NOMO-1 treated with DMSO at 0.1 percent for 48 hours (cell line): Measurements from ENCODE around the gene PTGR1.
"Not testable (repeated sequence)": the region's sequence is repeated elsewhere in the genome, so short reads cannot be mapped to it uniquely, and the experiment has no call there.

Experiments
- DNase-seq: peaks from one replicate; lab custom pipeline; 2025; ENCODE audit not compliant: unreplicated experiment; lab: John Stamatoyannopoulos, UW

Gene PTGR1

DNA sequence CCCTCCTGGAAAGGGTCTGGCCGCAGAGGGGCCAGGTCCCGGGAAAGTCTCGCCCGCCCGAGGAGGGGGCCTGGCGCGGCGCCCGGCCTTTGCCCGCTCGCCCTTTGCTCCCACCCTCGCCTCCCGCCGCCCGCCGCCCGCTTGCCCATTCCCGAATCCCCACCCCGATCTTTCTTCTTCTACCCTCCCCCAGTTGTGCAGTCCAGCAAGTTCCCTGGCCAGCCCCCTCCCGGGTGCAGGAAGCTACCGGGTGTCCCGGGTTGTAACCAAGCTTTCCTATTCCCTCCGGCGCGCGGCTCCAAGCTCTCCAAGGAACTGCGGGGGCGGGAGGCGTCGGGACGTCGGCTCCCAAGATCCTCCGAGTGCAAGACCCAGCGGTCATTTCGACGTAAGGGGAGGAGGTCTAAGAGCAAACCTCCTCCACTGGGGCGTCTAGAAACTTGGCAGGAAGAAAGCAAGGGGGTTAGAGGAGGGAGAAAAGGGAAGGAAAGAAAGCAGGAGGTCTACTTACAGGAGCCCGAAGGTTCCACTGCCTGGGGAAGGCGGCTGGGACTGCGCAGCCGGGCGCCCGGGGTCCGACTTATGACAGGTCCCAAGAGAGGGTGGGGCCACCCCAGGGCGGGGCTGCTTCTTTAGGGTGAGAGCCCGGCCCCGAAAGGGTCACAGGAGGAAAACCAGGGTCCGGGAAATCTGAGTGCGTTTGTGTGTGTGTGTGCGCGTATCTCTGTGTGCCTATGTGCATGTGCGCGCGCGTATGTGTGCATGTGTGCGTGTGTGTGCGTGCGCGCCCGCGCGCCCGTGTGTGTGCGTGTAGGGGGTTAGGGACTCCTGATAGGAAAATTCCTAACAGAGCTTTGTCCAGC lies at the start of gene PTGR1:
TSS of gene PTGR1 (minus strand) at position 556 of the 863 bp plus-strand sequence. CDS start 2,225 bp downstream, outside the sequence.
- DNase-seq = peak; percentile 42

DNA sequence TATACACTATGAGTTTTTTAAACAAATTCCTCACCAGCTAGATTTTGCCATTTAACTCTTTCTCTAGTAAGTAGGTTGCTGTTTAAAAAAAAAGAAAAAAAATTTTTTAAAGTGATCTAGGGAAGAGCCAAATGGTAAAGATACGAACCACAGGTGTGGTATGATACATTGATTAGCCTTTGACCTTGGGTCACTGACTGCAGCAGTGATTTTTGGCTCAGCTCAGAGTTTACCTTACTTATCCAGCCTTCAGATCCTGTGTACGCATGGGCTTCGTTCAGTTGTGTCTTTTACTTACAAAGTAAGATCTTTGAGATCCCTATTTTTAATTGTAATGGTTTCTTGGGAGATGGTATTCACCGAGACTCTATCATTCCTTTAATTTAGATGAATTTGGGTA lies 49.6 kb upstream of the PTGR1 start:
- no peak for DNase-seq

DNA sequence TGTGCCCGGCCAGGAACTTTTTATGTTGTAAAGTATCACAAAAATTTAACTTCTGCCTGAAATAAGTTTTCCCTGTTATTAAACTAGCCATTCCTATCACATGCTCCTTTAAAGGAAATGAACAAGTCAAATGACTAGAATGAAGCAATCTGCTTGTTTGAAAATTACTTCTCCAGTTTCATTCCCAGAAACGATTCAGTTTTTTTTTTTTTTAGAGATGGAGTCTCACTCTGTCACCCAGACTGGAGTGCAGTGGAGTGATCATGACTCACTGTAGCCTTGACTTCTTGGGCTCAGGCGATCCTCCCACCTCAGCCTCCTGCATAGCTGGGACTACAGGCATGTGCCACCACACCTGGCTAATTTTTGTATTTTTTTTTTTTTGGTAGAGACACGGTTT lies 48.6 kb upstream of the PTGR1 start:
- DNase-seq = no peak

GRCh38 chr9:111646417-111646816 lies 47.0 kb upstream of the PTGR1 start:
- DNase-seq = no peak

- DNase-seq = no peak
Observed at GRCh38 chr9:111645806-111646205, 46.4 kb upstream of the PTGR1 start.

GRCh38 chr9:111644195-111644772 lies 44.8 kb upstream of the PTGR1 start:
- no peak for DNase-seq

GRCh38 chr9:111637421-111637950 lies 38.0 kb upstream of the PTGR1 start:
- DNase-seq = no peak

GRCh38 chr9:111634860-111635259 lies 35.4 kb upstream of the PTGR1 start:
- DNase-seq = no peak

DNA sequence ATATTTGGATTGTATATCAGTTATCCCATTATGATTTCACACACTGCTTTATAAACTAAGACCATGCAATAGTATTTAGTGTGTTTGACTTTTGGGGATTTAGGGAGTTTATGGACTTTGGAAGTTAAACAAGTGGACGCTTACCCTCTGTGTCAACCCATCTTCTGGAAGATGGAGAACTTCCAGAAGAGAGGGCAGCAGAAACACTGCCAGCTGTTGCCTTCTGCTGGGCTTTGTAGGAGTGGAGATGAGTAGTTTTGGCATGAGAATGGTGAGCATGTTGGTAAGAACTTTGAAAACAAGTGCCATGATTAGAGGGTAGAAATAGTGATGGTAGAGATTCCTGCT lies 33.9 kb upstream of the PTGR1 start:
- no peak for DNase-seq

DNA sequence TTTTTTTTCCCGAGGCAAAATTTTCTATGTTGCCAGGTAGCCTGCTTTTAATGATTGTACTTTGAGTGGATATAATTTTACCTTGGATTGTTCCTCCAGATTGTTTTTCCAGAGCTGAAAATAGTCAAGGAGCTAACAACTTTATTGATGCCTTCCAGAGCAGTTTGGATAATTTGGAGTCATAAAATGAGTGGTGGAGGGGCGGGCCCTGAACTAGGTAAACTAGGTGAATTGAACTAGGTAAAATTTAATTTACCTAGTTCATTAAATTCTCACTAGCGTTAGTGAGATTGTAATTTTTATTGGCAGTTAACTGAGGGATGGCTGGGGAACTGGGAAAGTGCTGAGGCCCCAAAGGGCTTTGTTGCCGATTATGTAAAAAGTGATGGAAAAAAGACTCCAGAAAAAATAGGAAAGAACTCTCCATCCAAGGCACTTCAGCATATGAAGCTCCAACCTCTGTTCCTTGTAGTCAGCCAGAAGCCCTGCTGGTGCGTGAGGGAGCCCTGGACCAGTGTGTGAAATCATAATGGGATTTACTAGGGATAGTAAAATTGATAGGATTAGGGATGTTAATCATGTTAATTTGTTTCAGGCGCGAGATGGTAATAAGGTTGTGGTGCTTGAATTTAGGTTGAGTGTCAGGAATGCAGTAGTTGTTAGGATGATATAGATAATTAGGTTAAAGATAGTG lies 33.4 kb upstream of the PTGR1 start:
- no peak for DNase-seq

- DNase-seq = peak; percentile 55
Observed at GRCh38 chr9:111632060-111632459, 32.6 kb upstream of the PTGR1 start.

GRCh38 chr9:111631214-111631971 lies 31.9 kb upstream of the PTGR1 start, which contains the start of gene DNAJC25:
DNAJC25 (plus strand) TSS chr9:111631334; CDS start chr9:111631408, 74 bp downstream.
- DNase-seq = peak; percentile 97

DNA sequence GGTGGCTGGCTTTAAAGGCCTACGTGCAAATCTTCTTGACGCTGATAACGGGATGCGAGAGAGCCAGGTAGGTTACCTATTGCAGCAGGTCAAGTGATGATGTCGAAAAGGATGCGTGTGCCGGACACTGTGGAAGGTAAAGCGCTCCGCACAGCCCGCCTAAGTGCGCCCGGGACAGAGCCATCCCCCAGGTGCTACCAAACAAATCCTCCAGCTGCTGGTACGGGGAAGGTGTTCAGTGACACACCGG lies 31.4 kb upstream of the PTGR1 start:
- no peak for DNase-seq

DNA sequence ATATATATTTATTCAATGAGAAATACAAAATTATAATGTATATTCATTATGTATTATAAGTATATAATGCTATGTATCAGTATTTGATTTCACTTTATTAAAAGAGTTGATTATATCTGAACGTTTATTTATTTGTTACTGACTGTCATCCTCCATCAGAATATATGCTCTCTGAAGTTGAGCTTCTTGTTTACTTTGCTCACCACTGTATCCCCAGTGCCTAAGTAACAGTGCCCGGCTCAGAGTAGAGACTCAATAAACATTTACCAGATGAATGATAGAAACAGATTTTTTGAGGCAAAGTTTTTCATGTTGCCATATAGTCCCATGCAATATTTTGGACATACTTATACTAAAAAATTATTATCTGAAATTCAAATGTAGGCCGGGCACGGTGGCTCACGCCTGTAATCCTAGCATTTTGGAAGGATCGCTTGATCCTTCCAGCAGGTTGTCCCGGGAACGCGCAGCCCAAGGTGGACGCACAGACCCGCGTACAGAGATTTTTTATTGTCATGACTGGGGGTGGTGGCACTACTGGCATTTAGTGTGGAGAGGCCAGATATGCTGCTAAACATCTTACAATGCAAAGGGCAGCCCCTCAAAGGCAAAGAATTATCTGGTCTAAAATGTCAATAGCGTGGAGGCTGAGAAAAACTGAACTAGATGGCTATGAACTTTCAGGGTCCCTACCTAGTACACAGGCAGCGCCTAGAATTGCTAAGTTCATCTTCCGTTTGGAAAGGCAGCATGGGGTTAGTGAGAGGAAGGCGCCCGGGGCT lies 30.9 kb upstream of the PTGR1 start:
- peak; percentile 44 for DNase-seq

DNA sequence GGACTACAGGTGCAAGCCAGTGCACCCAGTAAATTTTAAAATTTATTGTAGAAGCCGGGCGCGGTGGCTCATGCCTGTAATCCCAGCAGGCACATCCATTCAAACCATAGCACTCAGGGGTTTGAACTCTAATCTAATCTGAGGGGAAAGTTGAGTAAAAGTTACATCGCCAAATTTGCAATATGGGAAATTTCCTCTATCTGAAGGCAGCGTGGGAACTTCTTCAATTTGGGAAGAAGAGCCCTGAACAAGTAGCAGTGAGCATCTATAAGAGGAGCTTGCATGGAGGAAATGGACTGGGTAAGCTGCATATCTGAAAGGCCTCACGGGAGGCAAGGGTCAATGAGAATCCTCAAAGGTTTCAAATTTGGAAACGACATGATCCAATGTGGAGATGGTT lies 29.0 kb upstream of the PTGR1 start:
- DNase-seq = no peak

DNA sequence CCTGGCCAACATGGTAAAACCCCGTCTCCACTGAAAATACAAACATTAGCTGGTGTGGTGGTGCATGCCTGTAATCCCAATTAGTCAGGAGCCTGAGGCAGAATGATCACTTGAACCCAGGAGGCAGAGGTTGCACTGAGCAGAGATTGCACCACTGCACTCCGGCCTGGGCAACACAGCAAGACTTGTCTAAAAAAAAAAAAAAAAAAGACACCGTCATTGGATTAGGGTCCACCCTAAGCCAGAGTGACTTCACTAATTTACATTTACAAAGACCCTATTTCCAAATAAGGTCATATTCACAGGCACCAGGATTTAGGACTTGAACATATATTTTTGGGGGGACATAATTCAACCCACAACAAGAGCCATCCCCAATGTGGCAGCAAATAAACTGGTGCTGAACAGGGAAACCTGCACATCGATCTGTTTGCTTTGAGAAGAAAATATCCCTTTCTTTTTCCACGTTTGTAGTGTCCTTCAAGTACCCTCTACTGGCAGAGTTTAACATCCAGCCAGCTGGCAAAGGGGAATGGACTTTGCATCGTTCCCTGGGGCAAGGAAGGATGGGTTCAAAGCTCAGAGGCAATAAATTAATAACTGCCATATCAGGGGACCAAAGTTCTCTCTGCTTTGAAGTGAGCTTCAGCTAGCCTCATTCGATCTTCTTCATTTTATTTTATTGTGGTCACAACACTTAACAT lies 28.0 kb upstream of the PTGR1 start:
- DNase-seq = no peak

DNA sequence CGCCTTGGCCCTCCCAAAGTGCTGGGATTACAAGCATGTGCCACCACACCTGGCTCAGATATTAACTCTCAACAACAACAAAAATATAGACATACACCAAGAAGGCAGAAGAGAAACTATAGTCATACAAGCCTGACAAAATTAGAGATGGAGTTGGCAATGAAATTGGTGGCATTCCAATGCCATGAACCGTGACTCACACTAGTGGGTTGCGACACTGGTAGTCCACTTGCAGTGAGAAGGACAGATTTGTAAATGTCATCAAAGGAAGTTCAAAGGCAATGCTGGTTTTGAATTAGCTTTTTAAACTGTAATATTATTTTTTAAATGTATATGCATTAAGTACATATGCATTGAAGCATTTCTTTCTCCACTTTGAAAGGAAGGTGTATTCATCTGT lies 23.2 kb upstream of the PTGR1 start:
- DNase-seq = peak; percentile 30

DNA sequence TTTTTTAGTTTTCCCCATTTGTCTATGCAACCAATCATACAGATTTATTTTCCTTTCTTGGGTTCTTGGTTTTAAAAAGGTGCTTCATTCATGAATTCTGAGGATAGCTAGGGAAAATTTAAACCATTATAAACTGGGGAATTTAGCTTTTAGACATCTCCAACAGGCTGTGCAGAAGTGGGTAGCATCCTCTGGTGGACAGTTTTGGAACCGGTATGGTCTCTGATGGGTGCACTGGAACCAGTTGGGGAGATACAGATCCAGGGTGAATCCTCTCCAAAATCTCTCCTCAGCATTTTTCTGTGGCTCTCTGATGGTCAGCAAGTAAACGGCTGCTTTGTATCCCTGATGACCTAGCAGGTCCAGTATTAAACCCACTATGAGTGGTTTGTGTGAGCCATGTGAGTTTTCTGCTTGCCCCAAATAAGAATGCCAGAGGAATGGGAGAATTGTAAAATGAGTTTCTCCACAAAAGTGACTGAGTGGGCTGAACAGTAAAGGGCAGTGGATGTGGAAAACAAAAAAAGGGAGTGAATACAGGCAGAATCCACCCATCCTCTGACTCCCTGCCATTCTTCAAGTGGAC lies 22.5 kb upstream of the PTGR1 start:
- DNase-seq = no peak

DNA sequence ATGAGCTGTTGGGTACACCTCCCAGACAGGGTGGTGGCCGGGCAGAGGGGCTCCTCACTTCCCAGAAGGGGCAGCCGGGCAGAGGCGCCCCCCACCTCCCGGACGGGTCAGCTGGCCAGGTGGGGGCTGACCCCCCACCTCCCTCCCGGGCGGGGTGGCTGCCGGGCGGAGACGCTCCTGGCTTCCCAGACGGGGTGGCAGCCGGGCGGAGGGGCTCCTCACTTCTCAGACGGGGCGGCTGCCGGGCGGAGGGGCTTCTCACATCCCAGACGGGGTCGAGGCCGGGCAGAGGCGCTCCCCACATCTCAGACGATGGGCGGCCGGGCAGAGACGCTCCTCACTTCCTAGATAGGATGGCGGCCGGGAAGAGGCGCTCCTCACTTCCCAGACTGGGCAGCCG lies 17.9 kb upstream of the PTGR1 start:
- not testable (repeated sequence) for DNase-seq

- DNase-seq = no peak
Observed at GRCh38 chr9:111615928-111616327, 16.5 kb upstream of the PTGR1 start.
